Measurements from ENCODE around the gene SLC1A6.
"Not testable (repeated sequence)": the region's sequence is repeated elsewhere in the genome, so short reads cannot be mapped to it uniquely, and the experiment has no call there.

The SLC1A6 gene

GRCh38 chr19:14949876-14950275 is 29.8 kb downstream of the SLC1A6 start:
- DNase-seq (ENCODE audit: low read depth) = no peak
- H3K4me3 ChIP-seq (ENCODE audit: low read depth, low read length) = no peak overlapping the region
- TF ChIP-seq, protein P1, sequence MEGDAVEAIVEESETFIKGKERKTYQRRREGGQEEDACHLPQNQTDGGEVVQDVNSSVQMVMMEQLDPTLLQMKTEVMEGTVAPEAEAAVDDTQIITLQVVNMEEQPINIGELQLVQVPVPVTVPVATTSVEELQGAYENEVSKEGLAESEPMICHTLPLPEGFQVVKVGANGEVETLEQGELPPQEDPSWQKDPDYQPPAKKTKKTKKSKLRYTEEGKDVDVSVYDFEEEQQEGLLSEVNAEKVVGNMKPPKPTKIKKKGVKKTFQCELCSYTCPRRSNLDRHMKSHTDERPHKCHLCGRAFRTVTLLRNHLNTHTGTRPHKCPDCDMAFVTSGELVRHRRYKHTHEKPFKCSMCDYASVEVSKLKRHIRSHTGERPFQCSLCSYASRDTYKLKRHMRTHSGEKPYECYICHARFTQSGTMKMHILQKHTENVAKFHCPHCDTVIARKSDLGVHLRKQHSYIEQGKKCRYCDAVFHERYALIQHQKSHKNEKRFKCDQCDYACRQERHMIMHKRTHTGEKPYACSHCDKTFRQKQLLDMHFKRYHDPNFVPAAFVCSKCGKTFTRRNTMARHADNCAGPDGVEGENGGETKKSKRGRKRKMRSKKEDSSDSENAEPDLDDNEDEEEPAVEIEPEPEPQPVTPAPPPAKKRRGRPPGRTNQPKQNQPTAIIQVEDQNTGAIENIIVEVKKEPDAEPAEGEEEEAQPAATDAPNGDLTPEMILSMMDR (IDR thresholded peaks at IDR 0.05; ENCODE audit: control insufficient read depth, extremely low read depth, insufficient read depth) = no peak

DNA sequence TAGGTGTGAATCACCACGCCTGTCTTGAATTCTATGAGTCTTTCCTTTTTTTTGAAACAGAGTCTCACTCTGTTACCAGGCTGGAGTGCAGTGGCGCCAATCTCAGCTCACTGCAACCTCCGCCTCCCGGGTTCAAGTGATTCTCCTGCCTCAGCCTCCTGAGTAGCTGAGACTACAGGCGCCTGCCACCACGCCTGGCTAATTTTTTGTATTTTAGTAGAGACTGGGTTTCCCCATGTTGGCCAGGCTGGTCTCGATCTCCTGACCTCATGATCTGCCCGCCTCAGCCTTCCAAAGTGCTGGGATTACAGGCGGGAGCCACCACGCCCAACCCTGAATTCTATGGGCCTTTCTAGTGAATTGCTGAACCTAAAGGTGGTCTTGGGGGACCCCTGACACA is 30.3 kb downstream of the SLC1A6 start:
- DNase-seq (ENCODE audit: low read depth); H3K4me3 ChIP-seq (ENCODE audit: low read depth, low read length): not testable (repeated sequence)

DNA sequence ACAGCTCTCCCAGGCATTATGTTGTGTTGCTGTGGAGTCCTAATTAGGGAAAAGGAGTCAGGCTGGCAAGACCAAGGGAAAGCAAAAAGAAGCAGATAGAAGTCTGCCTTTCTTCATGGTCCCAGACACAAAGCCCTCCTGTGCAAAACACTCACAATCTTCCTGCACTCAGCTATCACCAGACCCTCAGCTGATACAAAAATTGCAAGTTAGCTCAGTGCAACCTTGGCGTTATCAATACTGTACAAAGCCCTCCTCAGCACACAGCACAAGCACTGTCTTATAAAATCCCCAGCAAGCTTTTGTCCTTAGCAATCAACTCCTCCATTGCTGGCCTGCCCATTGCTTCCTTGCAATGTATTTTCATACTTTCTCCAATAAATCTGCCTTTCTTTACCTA is 35.2 kb downstream of the SLC1A6 start:
- no peak overlapping the region for H3K4me3 ChIP-seq (ENCODE audit: low read depth, low read length)
- TF ChIP-seq, protein P1 (IDR thresholded peaks at IDR 0.05; ENCODE audit: control insufficient read depth, extremely low read depth, insufficient read depth) = no peak
- DNase-seq (ENCODE audit: low read depth) = no peak

DNA sequence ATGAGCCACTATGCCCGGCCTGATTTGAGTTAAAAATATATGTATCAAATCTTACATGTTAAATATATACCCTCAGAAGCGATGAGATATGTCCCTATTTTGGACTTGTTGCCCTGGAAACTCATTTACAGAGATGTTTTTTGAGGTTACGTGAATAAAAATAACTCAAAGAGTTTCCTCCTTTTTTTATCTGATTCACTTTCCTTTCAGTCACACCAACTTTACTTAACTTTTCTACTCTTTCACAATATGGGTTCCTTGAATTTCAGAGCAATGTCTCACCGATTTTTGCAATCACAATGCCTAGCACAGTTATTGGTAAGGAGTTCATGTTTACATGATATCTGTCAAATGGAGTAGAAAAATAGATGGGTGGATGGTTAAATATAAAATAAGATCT is 36.1 kb downstream of the SLC1A6 start:
- DNase-seq (ENCODE audit: low read depth) = no peak
- TF ChIP-seq, protein P1 (IDR thresholded peaks at IDR 0.05; ENCODE audit: control insufficient read depth, extremely low read depth, insufficient read depth) = no peak
- no peak overlapping the region for H3K4me3 ChIP-seq (ENCODE audit: low read depth, low read length)

DNA sequence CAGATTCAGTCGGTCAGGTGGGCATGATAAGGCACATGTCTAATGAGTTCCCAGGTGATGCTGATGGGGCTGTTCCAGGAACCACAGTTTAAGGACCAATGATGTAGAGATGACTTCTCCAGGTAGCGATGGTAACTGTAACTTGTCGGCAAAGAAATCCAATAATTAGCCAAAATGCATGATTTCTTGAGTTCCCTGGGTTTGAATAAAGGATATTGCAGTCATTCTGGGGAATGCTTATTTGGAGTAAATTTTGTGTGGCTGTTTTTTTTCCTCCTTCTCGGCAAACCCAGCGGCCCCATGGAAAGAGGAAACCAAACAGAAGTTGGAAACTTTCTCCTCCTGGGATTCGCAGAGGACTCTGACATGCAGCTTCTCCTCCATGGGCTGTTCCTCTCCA is 38.5 kb downstream of the SLC1A6 start, which contains the start of gene OR7C2:
Gene OR7C2 (plus strand): TSS at position 301 of the 400 bp plus-strand sequence. CDS start 0 bp downstream, at position 301.
- no peak within 1 kb of the TSS for H3K4me3 ChIP-seq (ENCODE audit: low read depth, low read length)
- TF ChIP-seq, protein P1 (IDR thresholded peaks at IDR 0.05; ENCODE audit: control insufficient read depth, extremely low read depth, insufficient read depth) = no peak
- no peak for DNase-seq (ENCODE audit: low read depth)

GRCh38 chr19:14940266-14940665 is 39.4 kb downstream of the SLC1A6 start:
- DNase-seq (ENCODE audit: low read depth) = no peak
- TF ChIP-seq, protein P1 (IDR thresholded peaks at IDR 0.05; ENCODE audit: control insufficient read depth, extremely low read depth, insufficient read depth) = no peak

GRCh38 chr19:14933506-14933905 is 46.2 kb downstream of the SLC1A6 start:
- TF ChIP-seq, protein P1 (IDR thresholded peaks at IDR 0.05; ENCODE audit: control insufficient read depth, extremely low read depth, insufficient read depth) = no peak
- DNase-seq (ENCODE audit: low read depth) = no peak
- no peak overlapping the region for H3K4me3 ChIP-seq (ENCODE audit: low read depth, low read length)

More at GRCh38 chr19:14940266-14940665, 39.4 kb downstream of the SLC1A6 start:
- no peak overlapping the region for H3K4me3 ChIP-seq (ENCODE audit: low read depth, low read length)

All from LNCaP clone FGC (cell line).